HepG2 (cell line): ENCODE measurements around the gene ZCCHC4. TPM values are rescaled to one million over a fixed set of nuclear protein-coding genes. Genes with fewer than 3 reads are reported as not detected.
A peak's percentile ranks its signal among the peaks of the same experiment; 100 is the strongest.

Experiments used
- ATAC-seq: fragments of 200-7000 bp; cut with Tn5 transposase; 3 replicates; pipeline ENCODE4 v1.9.1; 2020; ENCODE audit warnings: mild to moderate bottlenecking, moderate library complexity
- BruUV-seq: library from RNA; stranded (reverse); fragments of 400-500 nt; replicated peaks from 2 replicates; lab custom pipeline; 2021; lab: Mats Ljungman, UMichigan
- CTCF ChIA-PET: fragments of 300-600 bp; formaldehyde crosslinking; extraction: SDS; loops from one replicate; lab custom pipeline; 2021; ENCODE audit warnings: low total read pairs, inconsistent platforms, low intra/inter-chr PET ratio; lab: Yijun Ruan, JAX
- POLR2A ChIA-PET: fragments of 350-600 bp; sonication (Branson Sonifier 250); formaldehyde crosslinking; loops from one replicate; lab custom pipeline; 2020; ENCODE audit warnings: antibody characterized with exemption, inconsistent platforms; lab: Yijun Ruan, JAX
- DNase-seq: peaks from one replicate; pipeline ENCODE4 v3.0.0-alpha.2; 2015; ENCODE audit warnings: low spot score
- FAIRE-seq: peaks from 3 replicates; lab custom pipeline; 2011; peaks lifted over from hg19 to GRCh38; lab: Jason Lieb, UNC
- H2AFZ ChIP-seq: one replicate; pipeline ENCODE4 v1.6.1; 2011; ENCODE audit warnings: low read length, inconsistent platforms
- H3K27ac ChIP-seq: fragments of 300-600 bp; 3 replicates; pipeline ENCODE4 v1.8.0; 2011; ENCODE audit warnings: mixed run types, mild to moderate bottlenecking, mixed read lengths, low read length, inconsistent platforms; ENCODE audit not compliant: insufficient read depth; ENCODE audit errors: extremely low read length
- H3K27me3 ChIP-seq, 2 experiments: fragments of 200-600 bp in 1 of 2; 2 replicates in 1 of 2; 3 replicates in 1 of 2; pipeline versions ENCODE4 v1.6.0 to v1.8.0; 2011; ENCODE audit warnings: low read length in 2 of 2, mild to moderate bottlenecking in 2 of 2, moderate library complexity in 2 of 2, inconsistent platforms in 1 of 2; ENCODE audit not compliant: insufficient read depth in 2 of 2, control insufficient read depth in 1 of 2
- H3K36me3 ChIP-seq, 2 experiments: fragments of 200-600 bp in 1 of 2; replicated peaks in 1 of 2; 2 replicates in 1 of 2; 3 replicates in 1 of 2; pipeline versions ENCODE4 v1.5.1 to v1.8.0; 2011; ENCODE audit warnings: low read length in 2 of 2, inconsistent platforms in 1 of 2; ENCODE audit not compliant: insufficient read depth in 2 of 2, control insufficient read depth in 1 of 2
- H3K4me1 ChIP-seq: 2 replicates; pipeline ENCODE4 v1.5.1; 2012; ENCODE audit warnings: low read length, inconsistent platforms; ENCODE audit not compliant: insufficient read depth
- H3K4me2 ChIP-seq: 2 replicates; pipeline ENCODE4 v1.6.0; 2011; ENCODE audit warnings: low read depth, low read length, inconsistent platforms
- H3K4me3 ChIP-seq, 3 experiments: fragments of 200-600 bp in 1 of 3; sonication (generic), shearing (Covaris generic) in 1 of 3; replicated peaks in 1 of 3; 2 replicates each; pipeline ENCODE4 v1.5.1; 2011 to 2016; ENCODE audit warnings: low read length in 3 of 3, inconsistent platforms in 2 of 3, low read depth in 2 of 3, mild to moderate bottlenecking in 2 of 3, control low read depth in 1 of 3, mixed read lengths in 1 of 3; ENCODE audit not compliant: insufficient read depth in 1 of 3
- H3K79me2 ChIP-seq: one replicate; pipeline ENCODE4 v1.6.1; 2011; ENCODE audit warnings: low read length, inconsistent platforms; ENCODE audit not compliant: insufficient read depth
- H3K9ac ChIP-seq: 2 replicates; pipeline ENCODE4 v1.6.0; 2011; ENCODE audit warnings: mild to moderate bottlenecking, low read depth, low read length, inconsistent platforms; ENCODE audit not compliant: insufficient read depth
- H3K9me3 ChIP-seq: 2 replicates; pipeline ENCODE4 v1.5.1; 2012; ENCODE audit warnings: mild to moderate bottlenecking, low read length
- H4K20me1 ChIP-seq: 2 replicates; pipeline ENCODE4 v1.6.0; 2011; ENCODE audit warnings: inconsistent platforms, mild to moderate bottlenecking, low read length, moderate library complexity; ENCODE audit not compliant: insufficient read depth
- ARID3A ChIP-seq: IDR thresholded peaks from 2 replicates; pipeline ENCODE4 v1.6.1; 2012; ENCODE audit warnings: low read depth, low read length, improper control_type of control experiment
- ARID4A ChIP-seq: sonication (generic); formaldehyde crosslinking; IDR thresholded peaks from 2 replicates; pipeline ENCODE4 v1.5.0; 2020; ENCODE audit warnings: mild to moderate bottlenecking, missing genetic modification reagents, borderline replicate concordance
- CTCF ChIP-seq: sonication (generic); formaldehyde crosslinking; IDR thresholded peaks from 2 replicates; pipeline ENCODE4 v1.5.0; 2020; ENCODE audit warnings: mild to moderate bottlenecking, missing genetic modification reagents, moderate library complexity
- DBP ChIP-seq: sonication (generic); formaldehyde crosslinking; IDR thresholded peaks from 2 replicates; pipeline ENCODE4 v1.4.0; 2020; ENCODE audit warnings: missing genetic modification reagents; ENCODE audit errors: not compliant biosample characterization
- DRAP1 ChIP-seq: IDR thresholded peaks from 2 replicates; pipeline ENCODE4 v1.6.1; 2016; ENCODE audit warnings: missing genetic modification reagents, missing compliant biosample characterization
- HMG20B ChIP-seq: conservative IDR thresholded peaks from 2 replicates; pipeline ENCODE4 v1.6.1; 2016; ENCODE audit warnings: missing genetic modification reagents, missing compliant biosample characterization
- MAF1 ChIP-seq: sonication (generic); formaldehyde crosslinking; IDR thresholded peaks from 2 replicates; pipeline ENCODE4 v1.5.0; 2020; ENCODE audit warnings: missing genetic modification reagents, borderline replicate concordance
- MIXL1 ChIP-seq: IDR thresholded peaks from 2 replicates; pipeline ENCODE4 v1.6.1; 2016
- RCOR2 ChIP-seq: IDR thresholded peaks from 2 replicates; pipeline ENCODE4 v1.6.1; 2016; ENCODE audit warnings: missing biosample characterization, missing genetic modification reagents
- REL ChIP-seq: sonication (generic); formaldehyde crosslinking; conservative IDR thresholded peaks from 2 replicates; pipeline ENCODE4 v1.8.0; 2022; ENCODE audit warnings: mild to moderate bottlenecking, missing genetic modification reagents, moderate library complexity
- SMC3 ChIP-seq: IDR thresholded peaks from 2 replicates; pipeline ENCODE4 v1.6.1; 2011; ENCODE audit warnings: low read length, improper control_type of control experiment
- STAG1 ChIP-seq: sonication (generic); formaldehyde crosslinking; IDR thresholded peaks from 2 replicates; pipeline ENCODE4 v1.4.0; 2020; ENCODE audit warnings: missing genetic modification reagents
- TGIF2 ChIP-seq: IDR thresholded peaks from 2 replicates; pipeline ENCODE4 v1.6.1; 2016; ENCODE audit warnings: control low read depth, missing compliant biosample characterization
- ZNF546 ChIP-seq: sonication (generic); formaldehyde crosslinking; conservative IDR thresholded peaks from 2 replicates; pipeline ENCODE4 v1.8.1; 2023; ENCODE audit warnings: mild to moderate bottlenecking, missing genetic modification reagents
- WGBS: methylation state at CpG from one replicate; pipeline ENCODE4 v1.1.6; 2017; ENCODE audit warnings: low lambda C conversion rate; 5-methylcytosine and 5-hydroxymethylcytosine counted together
- in situ Hi-C: cut with HindIII; loops from 2 replicates; pipeline ENCODE4 v1.10.0; 2017; ENCODE audit warnings: low pct_unique_long_range_greater_than_20kb; ENCODE audit not compliant: extremely low pct_ligation_motif_present
- intact Hi-C: fragments of 100-400 bp; cut with micrococcal nuclease; formaldehyde crosslinking; loops from one replicate; pipeline ENCODE4 v1.10.0; 2022; ENCODE audit not compliant: unreplicated experiment
- polyA plus RNA-seq, 8 experiments: library from polyadenylated mRNA; depleted of rRNA in 3 of 8; stranded (reverse) in 7 of 8; unstranded in 1 of 8; fragments of >200 nt; fragmentation: Illumina TruSeq in 4 of 8; extraction: Trizol in 4 of 8; gene quantifications; 2 replicates each; pipeline versions ENCODE4 v1.2.1 to v1.2.3, GENCODE V29; 2011 to 2016; ENCODE audit warnings: low read depth in 4 of 8, missing spikeins in 1 of 8, mixed read lengths in 1 of 8; ENCODE audit not compliant: insufficient read depth in 1 of 8
- total RNA-seq, 5 experiments: library from RNA; depleted of rRNA; stranded (reverse); fragments of >200 nt; fragmentation: Illumina TruSeq; extraction: Trizol; gene quantifications; 2 replicates each; pipeline ENCODE4 v1.2.3, GENCODE V29; 2016; ENCODE audit warnings: low read depth in 1 of 5

ZCCHC4 gene
- total and polyA plus RNA-seq, 2 of the 13 experiments (the other 11 are each of a cell fraction or from before 2014, with no cell fraction given): 13.2 to 15.0 TPM

GRCh38 chr4:25367004-25367621, 54.5 kb downstream of the ZCCHC4 start:
- Histone ChIP-seq H3K79me2 (no peaks in the 10 kb centered on the region), H3K27me3 (no peaks in the 10 kb centered on the region), H3K4me3 (no peak overlapping the region), H3K9ac (no peak overlapping the region), H2AFZ (no peak overlapping the region), H3K36me3 (peaks cover 2 to 18% of the 10 kb centered on the region in 2 experiments; a peak in 2 of 5 replicates), H4K20me1 (no peaks in the 10 kb centered on the region), H3K27ac (no peak overlapping the region), H3K4me2 (no peak overlapping the region), H3K9me3 (no peaks in the 10 kb centered on the region), H3K4me1 (peaks cover 24% of the 10 kb centered on the region)
- POLR2A ChIA-PET: interaction anchor here (0.7 to 1.3 kb wide), 2 partner anchors 10 to 55 kb away, joined by 4 to 6 read pairs; partner anchors contain the start of genes ANAPC4 and ZCCHC4
- in situ Hi-C loops: loop anchor here (10.0 to 25.0 kb wide), 2 partner anchors 182 to 380 kb away; no protein-coding TSS in a partner anchor
- intact Hi-C loops: loop anchor here (1.0 to 5.0 kb wide), 4 partner anchors 54 to 387 kb away; partner anchors contain the start of genes SEPSECS and ZCCHC4
- BruUV-seq: no TSS peak
- ATAC-seq (no peak), FAIRE-seq (no peak), DNase-seq (no peak)
- WGBS: 91% methylated on average over 2 of the region's 2 CpGs
- peak; percentile 68 for TF ChIP-seq STAG1 (CRISPR knock-in tag)
- no peak for TF ChIP-seq RCOR2 (CRISPR knock-in tag)
- TF ChIP-seq REL (CRISPR knock-in tag): no peak
- no peak for TF ChIP-seq TGIF2 (CRISPR knock-in tag)
- peak; percentile 42 for TF ChIP-seq CTCF (CRISPR knock-in tag)
- no peak for TF ChIP-seq ZNF546 (CRISPR knock-in tag)
- 0 out of 2 replicates have a peak, but pooled peaks have one; percentile 19 for TF ChIP-seq SMC3
- TF ChIP-seq DBP (CRISPR knock-in tag): no peak
- 0 out of 2 replicates have a peak, but pooled peaks have one; percentile 29 for TF ChIP-seq ARID3A
- no peak for TF ChIP-seq MIXL1 (CRISPR knock-in tag)
- TF ChIP-seq ARID4A (CRISPR knock-in tag): no peak
- TF ChIP-seq DRAP1 (CRISPR knock-in tag): no peak
- TF ChIP-seq HMG20B (CRISPR knock-in tag): no peak
- no peak for TF ChIP-seq MAF1 (CRISPR knock-in tag)
- CTCF ChIA-PET: interaction anchor here (1.3 to 1.7 kb wide), 3 partner anchors 54 to 222 kb away, joined by 4 to 6 read pairs (median 6); partner anchors contain the start of gene ZCCHC4
